SU-DHL-6 (cell line): Measurements from ENCODE around the gene M1AP.

Experiments used
- EZH2phosphoT487 ChIP-seq: fragments of 200-600 bp; sonication (generic), shearing (Covaris generic); conservative IDR thresholded peaks from 2 replicates; pipeline ENCODE4 v1.6.1; 2018; ENCODE audit warnings: mild to moderate bottlenecking, antibody characterized with exemption, low read length, moderate library complexity, mixed read lengths
- TF ChIP-seq, protein P1 (sequence below): fragments of 200-600 bp; sonication (generic); IDR thresholded peaks from one replicate; pipeline ENCODE4 v1.5.1; 2017; ENCODE audit warnings: antibody characterized with exemption, mild to moderate bottlenecking, low read length, moderate library complexity; ENCODE audit not compliant: insufficient read depth, poor library complexity, severe bottlenecking

DNA sequence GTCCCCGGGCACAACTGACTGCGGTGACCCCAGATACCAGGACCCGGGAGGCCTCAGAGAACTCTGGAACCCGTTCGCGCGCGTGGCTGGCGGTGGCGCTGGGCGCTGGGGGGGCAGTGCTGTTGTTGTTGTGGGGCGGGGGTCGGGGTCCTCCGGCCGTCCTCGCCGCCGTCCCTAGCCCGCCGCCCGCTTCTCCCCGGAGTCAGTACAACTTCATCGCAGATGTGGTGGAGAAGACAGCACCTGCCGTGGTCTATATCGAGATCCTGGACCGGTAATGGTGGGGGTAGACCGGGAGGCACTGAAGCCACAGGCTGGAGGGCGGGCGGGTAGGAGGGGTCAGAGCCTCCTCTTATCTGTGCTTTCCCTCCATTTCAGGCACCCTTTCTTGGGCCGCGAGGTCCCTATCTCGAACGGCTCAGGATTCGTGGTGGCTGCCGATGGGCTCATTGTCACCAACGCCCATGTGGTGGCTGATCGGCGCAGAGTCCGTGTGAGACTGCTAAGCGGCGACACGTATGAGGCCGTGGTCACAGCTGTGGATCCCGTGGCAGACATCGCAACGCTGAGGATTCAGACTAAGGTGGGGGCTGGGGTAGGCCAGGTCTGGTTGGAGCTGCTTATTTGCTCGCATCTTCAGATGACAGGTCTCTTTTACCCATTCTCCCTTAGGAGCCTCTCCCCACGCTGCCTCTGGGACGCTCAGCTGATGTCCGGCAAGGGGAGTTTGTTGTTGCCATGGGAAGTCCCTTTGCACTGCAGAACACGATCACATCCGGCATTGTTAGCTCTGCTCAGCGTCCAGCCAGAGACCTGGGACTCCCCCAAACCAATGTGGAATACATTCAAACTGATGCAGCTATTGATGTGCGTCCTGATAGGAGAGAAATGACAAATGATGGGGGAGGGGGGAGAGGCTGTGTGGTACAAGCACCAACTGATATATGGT lies 117.6 kb downstream of the M1AP start:
- TF ChIP-seq, protein P1, sequence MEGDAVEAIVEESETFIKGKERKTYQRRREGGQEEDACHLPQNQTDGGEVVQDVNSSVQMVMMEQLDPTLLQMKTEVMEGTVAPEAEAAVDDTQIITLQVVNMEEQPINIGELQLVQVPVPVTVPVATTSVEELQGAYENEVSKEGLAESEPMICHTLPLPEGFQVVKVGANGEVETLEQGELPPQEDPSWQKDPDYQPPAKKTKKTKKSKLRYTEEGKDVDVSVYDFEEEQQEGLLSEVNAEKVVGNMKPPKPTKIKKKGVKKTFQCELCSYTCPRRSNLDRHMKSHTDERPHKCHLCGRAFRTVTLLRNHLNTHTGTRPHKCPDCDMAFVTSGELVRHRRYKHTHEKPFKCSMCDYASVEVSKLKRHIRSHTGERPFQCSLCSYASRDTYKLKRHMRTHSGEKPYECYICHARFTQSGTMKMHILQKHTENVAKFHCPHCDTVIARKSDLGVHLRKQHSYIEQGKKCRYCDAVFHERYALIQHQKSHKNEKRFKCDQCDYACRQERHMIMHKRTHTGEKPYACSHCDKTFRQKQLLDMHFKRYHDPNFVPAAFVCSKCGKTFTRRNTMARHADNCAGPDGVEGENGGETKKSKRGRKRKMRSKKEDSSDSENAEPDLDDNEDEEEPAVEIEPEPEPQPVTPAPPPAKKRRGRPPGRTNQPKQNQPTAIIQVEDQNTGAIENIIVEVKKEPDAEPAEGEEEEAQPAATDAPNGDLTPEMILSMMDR: no peak
- no peak for TF ChIP-seq EZH2phosphoT487
